GM18868 (cell line): ENCODE measurements around the gene RSRC2.
"Not testable (repeated sequence)": the region's sequence is repeated elsewhere in the genome, so short reads cannot be mapped to it uniquely, and the experiment has no call there.

Experiments
- ATAC-seq: cut with Tn5 transposase; IDR thresholded peaks from one replicate; pipeline ENCODE4 v1.9.1; 2021; ENCODE audit warnings: mild to moderate bottlenecking, moderate library complexity; ENCODE audit not compliant: unreplicated experiment

The RSRC2 gene, protein sequence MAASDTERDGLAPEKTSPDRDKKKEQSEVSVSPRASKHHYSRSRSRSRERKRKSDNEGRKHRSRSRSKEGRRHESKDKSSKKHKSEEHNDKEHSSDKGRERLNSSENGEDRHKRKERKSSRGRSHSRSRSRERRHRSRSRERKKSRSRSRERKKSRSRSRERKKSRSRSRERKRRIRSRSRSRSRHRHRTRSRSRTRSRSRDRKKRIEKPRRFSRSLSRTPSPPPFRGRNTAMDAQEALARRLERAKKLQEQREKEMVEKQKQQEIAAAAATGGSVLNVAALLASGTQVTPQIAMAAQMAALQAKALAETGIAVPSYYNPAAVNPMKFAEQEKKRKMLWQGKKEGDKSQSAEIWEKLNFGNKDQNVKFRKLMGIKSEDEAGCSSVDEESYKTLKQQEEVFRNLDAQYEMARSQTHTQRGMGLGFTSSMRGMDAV

DNA sequence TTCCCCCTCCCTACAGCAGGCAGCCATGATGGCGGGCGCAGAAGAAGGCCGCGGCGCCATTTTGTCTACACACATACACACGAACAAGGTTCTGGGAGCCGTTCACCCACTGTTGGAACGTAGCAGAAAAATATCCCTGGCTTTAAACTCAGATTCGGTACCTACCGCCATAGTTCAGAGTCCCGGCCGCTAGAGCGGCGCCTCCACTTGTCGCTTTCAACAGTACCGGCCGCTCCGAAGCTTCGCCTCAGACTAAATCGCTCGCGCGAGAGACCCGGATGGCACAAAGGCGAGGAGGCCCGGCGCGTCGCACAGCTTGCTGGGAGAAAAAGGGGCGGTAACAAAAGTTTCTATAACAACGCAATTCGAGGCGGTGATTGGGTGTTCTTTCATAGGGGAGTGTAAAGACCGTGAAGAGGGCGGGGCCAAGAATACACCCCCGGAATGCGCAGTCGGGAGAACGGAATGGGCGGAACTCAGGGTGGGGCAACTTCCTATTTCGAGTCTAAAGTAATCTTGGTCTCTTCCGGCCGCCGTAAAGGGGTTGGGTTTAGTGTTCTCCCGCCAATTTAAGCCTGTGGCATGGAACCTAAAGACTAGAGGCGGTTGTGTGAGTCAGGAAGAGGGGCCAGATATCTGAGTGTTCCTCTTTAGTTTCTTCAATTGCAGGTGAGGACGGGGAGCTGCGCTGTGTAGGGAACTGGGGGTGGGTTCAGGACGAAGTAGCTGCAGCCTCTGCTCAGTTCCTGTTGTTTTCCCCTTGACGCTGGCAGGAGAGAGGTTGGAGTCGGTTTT, at the start of gene RSRC2, which contains the start of gene KNTC1:
Gene RSRC2 (minus strand): TSS at position 254 of the 795 bp plus-strand sequence. CDS start 83 bp downstream, at position 171.
Gene KNTC1 (plus strand): TSS at position 567 of the 795 bp plus-strand sequence. CDS start 2,815 bp downstream, outside the sequence.
- ATAC-seq, result peak; percentile 92

DNA sequence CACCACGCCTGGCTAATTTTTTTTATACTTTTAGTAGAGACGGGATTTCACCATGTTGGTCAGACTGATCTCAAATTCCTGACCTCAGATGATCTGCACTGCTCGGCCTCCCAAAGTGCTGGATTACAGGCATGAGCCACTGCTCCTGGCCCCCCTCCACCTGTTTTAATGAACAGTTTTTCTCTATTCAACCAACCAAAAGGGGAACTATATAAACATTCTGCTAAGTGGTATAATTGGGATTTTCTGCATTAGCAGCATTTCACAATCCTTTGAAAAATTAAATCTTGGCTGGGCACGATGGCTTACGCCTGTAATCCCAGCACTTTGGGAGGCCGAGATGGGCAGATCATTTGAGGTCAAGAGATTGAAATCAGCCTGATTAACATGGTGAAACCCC, 45.1 kb upstream of the RSRC2 start:
- ATAC-seq, result no peak

DNA sequence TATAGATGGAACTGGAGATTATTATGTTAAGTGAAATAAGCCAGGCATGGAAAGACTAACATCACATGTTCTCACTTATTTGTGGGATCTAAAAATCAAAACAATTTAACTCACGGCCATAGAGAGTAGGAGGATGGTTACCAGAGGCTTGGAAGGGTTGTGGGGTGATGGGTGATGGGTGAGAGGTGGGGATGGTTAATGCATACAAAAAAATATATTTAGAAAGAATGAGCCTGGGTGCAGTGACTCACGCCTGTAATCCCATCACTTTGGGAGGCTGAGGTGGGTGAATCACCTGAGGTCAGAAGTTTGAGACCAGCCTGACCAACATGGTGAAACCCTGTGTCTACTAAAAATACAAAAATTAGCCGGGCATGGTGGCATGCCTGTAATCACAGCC, 43.3 kb upstream of the RSRC2 start:
- not testable (repeated sequence) for ATAC-seq

DNA sequence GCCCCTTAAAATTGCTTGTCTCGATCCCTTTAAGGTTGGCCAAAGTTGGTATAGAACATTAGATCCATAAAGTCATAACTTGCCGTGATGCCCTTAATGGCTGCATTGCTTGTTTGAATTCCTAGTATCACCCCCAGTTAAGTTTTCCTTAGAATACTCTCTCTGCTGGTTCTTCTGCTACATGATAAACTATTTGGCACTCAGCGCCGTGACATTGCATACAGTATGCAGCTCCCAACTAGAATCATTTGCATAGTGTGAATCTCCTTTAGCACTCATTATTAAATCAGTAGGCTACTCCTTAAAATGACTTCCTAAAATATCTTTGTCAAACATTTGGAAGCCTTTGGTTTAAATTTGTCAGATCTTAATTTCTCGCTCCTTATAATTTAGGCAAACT, 42.6 kb upstream of the RSRC2 start:
- no peak for ATAC-seq

DNA sequence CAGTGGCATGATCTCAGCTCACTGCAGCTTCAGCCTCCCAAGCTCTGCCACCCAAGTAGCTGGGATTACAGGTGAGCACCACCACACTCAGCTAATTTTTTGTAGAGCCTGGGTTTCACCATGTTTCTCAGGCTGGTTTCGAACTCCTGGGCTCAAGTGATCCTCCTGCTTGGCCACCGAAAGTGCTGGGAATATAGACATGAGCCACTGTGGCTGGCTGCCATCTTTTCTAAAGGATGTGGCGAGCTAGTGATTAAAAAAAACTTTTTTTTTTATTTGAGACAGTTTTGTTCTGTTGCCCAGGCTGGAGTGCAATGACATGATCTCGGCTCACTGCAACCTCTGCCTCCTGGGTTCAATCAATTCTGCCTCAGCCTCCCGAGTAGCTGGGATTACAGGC, 40.1 kb upstream of the RSRC2 start:
- ATAC-seq, result not testable (repeated sequence)

DNA sequence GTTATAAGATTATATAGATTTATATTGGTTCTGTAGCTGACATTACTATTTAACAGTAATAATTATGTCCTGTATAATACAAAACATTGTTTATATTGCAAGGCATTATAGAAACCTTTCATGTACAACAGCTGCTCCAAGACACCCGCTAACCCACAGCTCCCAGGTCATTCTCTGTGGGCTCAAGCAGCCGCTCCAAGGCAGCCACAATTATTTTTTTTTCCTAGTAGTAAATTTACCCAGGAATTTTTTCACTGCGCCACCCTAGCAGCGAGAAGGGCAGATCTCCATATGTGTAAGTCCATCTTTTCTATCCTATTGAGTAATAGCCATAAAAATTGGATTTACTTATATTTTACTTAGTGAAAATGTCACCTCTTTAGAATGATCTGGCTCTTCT, 36.6 kb upstream of the RSRC2 start:
- ATAC-seq, result no peak

DNA sequence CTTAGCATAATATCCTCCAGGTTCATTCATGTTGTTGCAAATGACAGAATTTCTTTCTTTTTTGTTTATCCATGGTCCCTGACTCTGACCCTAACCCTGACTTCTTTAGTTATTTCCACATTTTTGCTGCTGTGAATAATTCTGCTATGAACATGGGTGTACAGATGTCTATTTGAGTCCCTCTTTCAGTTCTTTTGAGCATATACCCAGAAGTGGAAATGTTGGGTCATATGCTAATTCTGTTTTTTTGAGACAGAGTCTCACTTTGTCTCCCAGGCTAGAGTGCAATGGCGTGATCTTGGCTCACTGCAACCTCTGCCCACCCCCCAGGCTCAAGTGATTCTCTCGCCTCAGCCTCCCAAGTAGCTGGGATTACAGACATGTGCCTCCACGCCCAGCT, 33.4 kb upstream of the RSRC2 start:
- peak; percentile 45 for ATAC-seq

DNA sequence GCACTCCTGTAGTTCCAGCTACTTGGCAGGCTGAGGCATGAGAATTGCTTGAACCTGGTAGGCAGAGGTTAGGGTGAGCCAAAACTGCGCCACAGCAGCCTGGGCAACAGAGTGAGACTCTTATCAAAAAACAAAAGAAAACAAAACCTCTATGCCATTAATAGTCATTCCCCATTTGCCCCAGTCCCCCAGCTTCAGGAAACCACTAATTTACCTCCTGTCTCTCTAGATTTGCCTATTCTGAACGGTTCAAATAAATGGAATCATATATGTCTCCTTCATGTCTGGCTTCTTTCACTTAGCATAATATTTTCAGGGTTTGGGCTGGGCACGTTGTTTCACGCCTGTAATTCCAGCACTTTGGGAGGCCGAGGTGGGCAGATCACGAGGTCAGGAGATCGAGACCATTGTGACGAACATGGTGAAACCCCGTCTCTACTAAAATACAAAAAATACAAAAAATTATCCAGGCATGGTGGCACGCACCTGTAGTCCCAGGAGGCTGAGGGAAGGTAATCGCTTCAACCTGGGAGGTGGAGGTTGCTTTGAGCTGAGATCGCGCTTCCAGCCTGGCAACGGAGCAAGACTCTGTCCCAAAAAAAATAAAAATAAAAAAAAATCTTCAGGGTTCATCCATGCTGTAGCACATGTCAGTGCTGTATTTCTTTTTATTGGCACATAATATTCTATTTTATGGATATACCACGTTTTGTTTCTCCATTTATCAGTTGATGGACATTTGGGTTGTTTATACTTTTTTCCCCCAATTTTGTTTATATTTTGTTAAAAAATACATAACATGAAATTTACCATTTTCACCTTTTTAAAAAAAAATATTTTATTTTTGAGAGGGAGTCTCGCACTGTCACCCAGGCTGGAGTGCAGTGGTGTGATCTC, 32.3 kb upstream of the RSRC2 start:
- no peak for ATAC-seq

DNA sequence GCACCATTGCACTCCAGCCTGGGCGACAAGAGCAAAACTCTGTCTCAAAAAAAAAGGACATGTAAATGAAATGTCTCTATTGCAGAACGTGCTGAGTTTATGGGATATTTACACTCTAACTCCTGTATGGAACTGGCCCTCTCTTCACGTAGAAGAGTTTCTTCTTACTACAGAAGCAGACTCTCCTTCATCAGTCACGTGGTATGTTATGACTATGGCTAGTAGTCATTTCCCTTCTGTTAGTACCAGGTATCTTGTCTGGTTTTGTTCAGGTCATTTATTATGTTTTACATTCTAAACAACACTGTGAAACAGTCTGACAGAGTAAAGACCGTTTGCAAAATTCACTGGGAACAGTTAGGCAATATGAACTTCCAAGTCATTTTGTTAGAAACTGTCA, 20.6 kb upstream of the RSRC2 start:
- ATAC-seq, result no peak

DNA sequence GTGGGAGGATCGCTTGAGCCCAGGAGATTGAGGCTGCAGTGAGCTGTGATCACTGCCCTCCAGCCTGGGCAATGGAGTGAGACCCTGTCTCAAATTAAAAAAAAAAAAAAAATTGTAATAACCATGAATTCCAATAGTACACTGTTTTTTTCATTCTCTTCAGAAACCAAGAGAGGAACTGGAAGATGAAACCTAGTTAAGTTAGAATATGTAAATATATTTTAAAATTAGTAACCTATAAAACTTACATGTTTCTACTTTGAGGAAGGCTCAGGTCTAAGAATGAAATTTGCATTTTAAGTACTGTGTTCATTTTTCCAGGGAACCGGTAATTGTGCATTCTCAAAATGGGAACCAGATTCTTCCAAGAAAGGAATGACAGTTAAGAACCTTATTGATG, 19.1 kb upstream of the RSRC2 start:
- ATAC-seq, result no peak

DNA sequence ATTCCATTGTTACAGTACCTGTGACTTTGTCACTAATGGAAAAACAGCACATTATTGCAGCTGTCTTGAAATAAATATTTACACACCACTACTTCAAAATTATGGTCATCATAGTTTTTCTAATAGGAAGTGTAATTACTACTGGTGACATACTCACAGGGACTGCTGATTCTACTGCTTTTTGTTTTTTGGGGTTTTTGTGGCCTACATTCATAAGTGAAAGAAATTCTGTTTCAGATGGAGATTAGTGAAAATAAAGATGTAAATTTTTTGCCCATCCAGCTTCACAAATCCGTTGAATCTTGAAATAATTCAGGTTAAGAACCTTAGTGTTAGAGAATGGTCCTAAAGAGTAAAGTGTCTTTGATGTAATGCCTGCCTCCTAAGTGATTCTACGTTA, 17.8 kb upstream of the RSRC2 start:
- ATAC-seq, result no peak

DNA sequence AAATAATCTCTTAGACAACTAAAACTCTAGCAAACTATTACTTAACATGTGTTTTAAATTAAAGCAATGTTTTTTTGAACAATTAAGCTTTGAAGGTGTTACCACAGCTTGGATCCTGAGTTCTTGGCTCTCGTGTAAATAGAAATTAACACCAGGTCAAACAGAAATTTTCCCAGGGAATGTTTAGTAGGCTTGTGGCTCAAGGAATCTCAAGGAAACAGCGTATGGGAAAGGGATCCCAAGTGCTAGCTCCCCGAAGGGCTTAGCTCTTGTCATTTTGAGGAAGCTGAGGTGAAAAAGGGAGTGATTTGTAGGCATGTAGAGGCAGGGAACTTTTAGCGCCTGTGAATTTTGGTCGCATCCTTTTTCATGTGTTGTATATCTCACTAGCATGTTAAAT, 11.8 kb upstream of the RSRC2 start:
- no peak for ATAC-seq

DNA sequence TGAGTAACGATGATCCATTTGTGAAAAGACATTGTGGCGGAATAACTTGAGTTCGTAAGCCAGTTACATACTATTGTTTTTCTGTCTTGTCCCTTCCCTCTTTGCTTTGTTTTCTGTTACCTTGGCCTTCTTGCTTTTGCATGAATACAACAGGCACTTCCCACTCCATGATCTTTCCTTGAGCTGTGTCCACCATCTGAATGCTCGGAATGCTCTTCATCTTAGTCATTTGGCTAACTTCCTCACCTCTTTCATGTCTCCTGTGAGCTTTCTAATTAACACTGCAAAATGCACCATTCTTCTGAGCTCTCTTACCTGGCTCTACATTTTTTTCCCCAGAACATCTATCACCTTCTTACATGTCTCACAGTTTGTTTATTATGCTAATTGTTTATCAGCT, 10.3 kb upstream of the RSRC2 start:
- ATAC-seq, result no peak

DNA sequence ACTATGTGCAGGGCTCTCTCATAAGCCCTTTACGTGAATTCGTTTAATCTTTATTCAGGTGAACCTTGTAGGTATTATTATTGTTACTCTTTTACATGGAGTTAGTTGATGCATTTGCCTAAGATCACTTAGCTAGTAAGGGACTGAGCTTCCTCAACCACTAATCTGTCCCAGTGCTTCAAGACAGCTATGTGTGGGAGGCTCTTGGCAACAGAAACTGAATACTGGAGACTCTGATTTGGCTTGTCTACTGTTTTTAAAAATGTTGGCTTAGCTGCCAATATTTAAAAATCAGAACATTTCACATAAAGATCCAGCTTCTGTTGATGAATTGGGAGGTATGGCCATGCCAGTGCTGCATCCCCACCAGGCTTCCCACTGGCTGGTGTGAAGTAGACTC, 7.1 kb upstream of the RSRC2 start:
- no peak for ATAC-seq

DNA sequence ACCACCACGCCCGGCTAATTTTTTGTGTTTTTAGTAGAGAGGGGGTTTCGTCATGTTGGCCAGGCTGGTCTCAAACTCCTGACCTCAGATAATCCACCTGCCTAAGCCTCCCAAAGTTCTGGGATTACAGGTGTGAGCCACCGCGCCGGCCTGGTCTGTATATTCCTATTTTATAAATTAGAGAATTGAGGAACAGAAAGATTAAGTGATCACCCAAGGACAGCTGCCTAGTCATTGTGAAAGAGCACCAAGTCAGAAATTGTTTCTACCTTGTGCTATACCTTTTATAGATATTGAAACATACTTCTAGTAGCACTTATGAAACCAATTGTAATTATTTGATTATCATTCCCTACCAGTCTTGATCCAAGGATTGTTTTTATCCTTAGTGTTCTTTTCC, 2.3 kb upstream of the RSRC2 start:
- no peak for ATAC-seq

DNA sequence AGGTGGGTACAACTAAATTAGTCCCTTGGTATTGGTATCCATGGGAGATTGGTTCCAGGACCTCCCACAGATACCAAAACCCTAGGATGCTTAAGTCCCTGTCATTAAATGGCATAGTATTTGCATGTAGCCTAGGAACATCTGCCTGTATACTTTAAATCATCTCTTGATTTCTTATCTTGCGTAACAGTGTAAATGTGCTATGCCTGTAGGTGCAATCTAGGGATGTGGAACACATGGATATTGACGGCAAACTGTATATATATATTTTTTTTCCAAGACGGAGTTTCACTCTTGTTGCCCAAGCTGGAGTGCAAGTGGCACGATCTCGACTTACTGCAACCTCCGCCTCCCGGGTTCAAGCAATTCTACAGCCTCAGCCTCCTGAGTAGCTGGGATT, 1.8 kb upstream of the RSRC2 start:
- ATAC-seq, result no peak

DNA sequence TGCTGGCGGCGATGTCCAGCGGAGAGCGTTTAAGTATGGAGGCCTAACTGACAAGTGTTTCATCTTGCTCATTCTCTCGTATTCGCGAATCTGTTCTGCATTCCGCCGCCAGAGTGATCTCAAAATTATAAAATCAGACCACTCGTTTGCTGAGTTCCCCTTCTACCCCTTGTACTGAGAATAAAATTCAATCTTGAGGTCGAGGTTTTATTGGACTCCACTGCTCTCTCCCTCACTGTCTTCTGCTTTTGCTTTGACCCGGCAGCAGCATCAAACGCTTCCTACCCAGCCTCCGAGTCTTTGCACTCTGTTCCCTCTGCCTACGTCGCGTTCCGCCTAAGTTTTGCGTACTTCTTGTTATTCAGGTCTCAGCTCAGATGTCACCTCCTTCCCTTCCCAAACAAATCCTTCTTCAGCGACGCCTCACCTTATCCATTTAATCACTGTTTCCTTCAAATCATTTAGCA, 775 bp upstream of the RSRC2 start:
- no peak for ATAC-seq

DNA sequence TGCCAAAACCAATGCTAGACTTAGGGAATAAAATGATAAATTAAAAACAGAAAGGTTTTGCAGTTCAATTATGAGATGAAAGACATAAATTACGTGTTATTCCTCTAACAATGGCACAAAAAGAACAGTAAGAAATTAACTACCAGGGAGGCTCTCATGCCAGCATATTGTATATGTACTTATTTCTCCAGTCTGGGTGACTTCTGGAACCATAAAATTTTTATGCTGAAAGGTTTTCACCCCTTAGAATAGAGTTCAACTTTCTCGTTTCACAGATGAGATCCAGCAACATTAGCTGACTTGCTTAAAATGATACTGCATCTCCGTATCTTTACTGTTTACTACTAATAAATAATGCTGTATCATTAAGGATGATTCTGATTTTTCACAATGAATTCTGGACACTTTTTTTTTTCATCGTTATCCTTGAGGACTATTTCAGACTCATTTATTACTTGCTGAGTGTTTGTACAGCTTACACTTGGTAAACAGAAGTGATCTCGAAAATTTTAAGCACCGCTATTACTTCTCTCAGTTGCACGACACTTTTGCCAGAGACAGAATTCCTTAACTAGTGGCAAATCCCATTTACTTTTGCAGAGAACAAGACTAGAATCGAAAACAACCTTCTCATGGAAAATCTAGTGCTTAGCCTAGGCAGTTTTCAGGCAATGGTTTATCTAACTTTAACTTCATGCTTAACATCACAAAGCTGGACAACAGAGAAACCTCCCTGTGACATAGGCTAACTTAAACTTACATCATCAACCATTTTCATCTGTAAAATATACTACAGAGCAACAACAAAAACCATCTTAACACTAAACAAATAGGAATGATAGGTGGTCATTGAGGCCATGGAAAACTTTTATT, 2.7 kb downstream of the RSRC2 start:
- no peak for ATAC-seq

DNA sequence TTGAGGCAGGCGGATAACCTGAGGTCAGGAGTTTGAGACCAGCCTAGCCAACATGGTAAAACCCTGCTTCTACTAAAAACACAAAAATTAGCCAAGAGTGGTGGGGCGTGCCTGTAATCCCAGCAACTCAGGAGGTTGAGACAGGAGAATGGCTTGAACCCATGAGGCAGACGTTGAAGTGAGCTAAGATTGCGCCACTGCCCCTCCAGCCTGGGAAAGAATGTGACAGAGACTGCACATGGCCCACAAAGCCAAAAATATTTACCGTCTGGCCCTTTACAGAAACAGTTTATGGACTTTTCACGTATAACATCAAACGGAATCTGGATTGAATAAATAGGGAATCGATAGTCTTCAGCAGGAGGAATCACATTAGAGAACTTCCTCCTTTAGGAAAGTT, 3.5 kb downstream of the RSRC2 start:
- no peak for ATAC-seq

DNA sequence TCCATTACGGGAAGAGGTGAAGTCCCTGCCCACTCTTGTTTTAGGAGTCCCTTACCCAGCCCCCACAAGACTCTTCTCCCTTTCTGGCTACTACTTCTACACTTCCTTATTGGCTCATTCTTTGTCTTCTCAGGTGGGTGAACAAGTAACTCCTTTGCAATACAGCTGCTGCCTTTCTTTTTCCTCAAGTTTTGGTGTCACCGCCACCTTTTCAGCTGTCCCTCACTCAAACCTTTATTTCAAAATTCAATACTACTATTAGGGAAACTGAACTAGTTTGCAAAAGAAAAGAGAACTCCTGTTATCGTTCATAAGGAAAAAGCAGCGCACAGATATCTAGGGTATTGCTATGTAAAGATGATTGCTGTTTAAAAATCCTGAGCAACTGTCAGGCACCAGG, 6.1 kb downstream of the RSRC2 start:
- ATAC-seq, result no peak
